HG03045 (cell line): ENCODE results near the gene TOP1.
A peak's percentile ranks its signal among the peaks of the same experiment; 100 is the strongest.

ENCODE experiments used
- ATAC-seq: cut with Tn5 transposase; IDR thresholded peaks from one replicate; pipeline ENCODE4 v1.9.1; 2021; ENCODE audit warnings: mild to moderate bottlenecking, moderate library complexity; ENCODE audit not compliant: unreplicated experiment

TOP1 gene

GRCh38 chr20:41054847-41055230 lies 26.2 kb downstream of the TOP1 start:
- ATAC-seq = no peak

- no peak for ATAC-seq
These were observed 27.1 kb downstream of the TOP1 start for GRCh38 chr20:41055679-41056078.

GRCh38 chr20:41057999-41058673 lies 29.5 kb downstream of the TOP1 start:
- ATAC-seq = no peak

- no peak for ATAC-seq
These were observed 30.3 kb downstream of the TOP1 start for GRCh38 chr20:41058674-41059635.

- no peak for ATAC-seq
These were observed 32.5 kb downstream of the TOP1 start for GRCh38 chr20:41061155-41061554.

GRCh38 chr20:41063442-41063841 lies 34.8 kb downstream of the TOP1 start:
- ATAC-seq = no peak

GRCh38 chr20:41064377-41064776 lies 35.8 kb downstream of the TOP1 start:
- ATAC-seq = peak; percentile 60

- ATAC-seq = no peak
These were observed 37.1 kb downstream of the TOP1 start for GRCh38 chr20:41065716-41066115.

- ATAC-seq = no peak
These were observed 40.2 kb downstream of the TOP1 start for GRCh38 chr20:41068806-41069205.

- ATAC-seq = no peak
These were observed 43.7 kb downstream of the TOP1 start for GRCh38 chr20:41072190-41072863.

GRCh38 chr20:41072915-41073314 lies 44.3 kb downstream of the TOP1 start:
- no peak for ATAC-seq

- no peak for ATAC-seq
These were observed 45.8 kb downstream of the TOP1 start for GRCh38 chr20:41074441-41074840.

GRCh38 chr20:41076776-41077175 lies 48.2 kb downstream of the TOP1 start:
- no peak for ATAC-seq

- ATAC-seq = no peak
These were observed 49.7 kb downstream of the TOP1 start for GRCh38 chr20:41078329-41078728.

GRCh38 chr20:41079066-41079465 lies 50.4 kb downstream of the TOP1 start:
- no peak for ATAC-seq

- ATAC-seq = no peak
These were observed 52.2 kb downstream of the TOP1 start for GRCh38 chr20:41080866-41081265.

- no peak for ATAC-seq
These were observed 52.7 kb downstream of the TOP1 start for GRCh38 chr20:41081276-41081814.

GRCh38 chr20:41082306-41082705 lies 53.7 kb downstream of the TOP1 start:
- no peak for ATAC-seq

GRCh38 chr20:41085606-41086005 lies 57.0 kb downstream of the TOP1 start:
- no peak for ATAC-seq

- no peak for ATAC-seq
These were observed 58.0 kb downstream of the TOP1 start for GRCh38 chr20:41086402-41087324.
